GM18873 (cell line): ENCODE results near the gene TEX53.

Experiments
- ATAC-seq: cut with Tn5 transposase; IDR thresholded peaks from one replicate; pipeline ENCODE4 v1.9.1; 2021; ENCODE audit warnings: mild to moderate bottlenecking, moderate library complexity, moderate number of reproducible peaks; ENCODE audit not compliant: unreplicated experiment, low FRiP score

Gene TEX53

GRCh38 chr9:114657705-114658104, at the start of gene TEX53:
TSS of gene TEX53 (minus strand) at chr9:114657805. CDS start at chr9:114657774, 31 bp downstream.
- no peak for ATAC-seq

- no peak for ATAC-seq
These were observed 49.1 kb upstream of the TEX53 start for GRCh38 chr9:114706711-114707110.

GRCh38 chr9:114701988-114702387, 44.4 kb upstream of the TEX53 start:
- ATAC-seq, result no peak

- no peak for ATAC-seq
These were observed 40.3 kb upstream of the TEX53 start for GRCh38 chr9:114697951-114698351.

GRCh38 chr9:114696814-114697544, 39.4 kb upstream of the TEX53 start:
- peak; percentile 65 for ATAC-seq

- ATAC-seq, result no peak
These were observed 38.3 kb upstream of the TEX53 start for GRCh38 chr9:114695948-114696347.

GRCh38 chr9:114694719-114695269, 37.2 kb upstream of the TEX53 start:
- peak; percentile 28 for ATAC-seq

- ATAC-seq, result no peak
These were observed 36.5 kb upstream of the TEX53 start for GRCh38 chr9:114694146-114694545.

- no peak for ATAC-seq
These were observed 35.7 kb upstream of the TEX53 start for GRCh38 chr9:114693248-114693855.

- ATAC-seq, result no peak
These were observed 34.3 kb upstream of the TEX53 start for GRCh38 chr9:114691956-114692295.

GRCh38 chr9:114691046-114691955, 33.7 kb upstream of the TEX53 start:
- ATAC-seq, result peak; percentile 59

GRCh38 chr9:114690308-114690707, 32.7 kb upstream of the TEX53 start:
- no peak for ATAC-seq

GRCh38 chr9:114689813-114690212, 32.2 kb upstream of the TEX53 start:
- ATAC-seq, result no peak

- ATAC-seq, result no peak
These were observed 31.5 kb upstream of the TEX53 start for GRCh38 chr9:114688909-114689610.

- ATAC-seq, result no peak
These were observed 30.8 kb upstream of the TEX53 start for GRCh38 chr9:114688379-114688778.

- no peak for ATAC-seq
These were observed 29.4 kb upstream of the TEX53 start for GRCh38 chr9:114687034-114687433.

- no peak for ATAC-seq
These were observed 28.3 kb upstream of the TEX53 start for GRCh38 chr9:114685951-114686350.

- ATAC-seq, result no peak
These were observed 26.4 kb upstream of the TEX53 start for GRCh38 chr9:114684036-114684435.

GRCh38 chr9:114682846-114683245, 25.2 kb upstream of the TEX53 start:
- no peak for ATAC-seq

- peak; percentile 66 for ATAC-seq
These were observed 24.2 kb upstream of the TEX53 start, which contains the start of gene TEX48 for GRCh38 chr9:114681594-114682332. TSS of gene TEX48 (minus strand) at chr9:114682192. CDS start at chr9:114671723, 10,469 bp downstream.
